Liver (tissue), 9 donors: ENCODE results near the gene MTHFD1L. TPM values are rescaled to one million over a fixed set of nuclear protein-coding genes. Genes with fewer than 3 reads are reported as not detected.
"Not testable (repeated sequence)": the region's sequence is repeated elsewhere in the genome, so short reads cannot be mapped to it uniquely, and the experiment has no call there.

ENCODE experiments used
- DNase-seq: peaks from one replicate; pipeline ENCODE4 v3.0.0-alpha.2; 2017; ENCODE audit warnings: low spot score
- H3K27ac ChIP-seq, 2 donors: one replicate each; pipeline ENCODE4 v1.7.0; 2013; ENCODE audit warnings: inconsistent platforms in 2 of 2, low read length in 2 of 2, control low read depth in 1 of 2, low read depth in 1 of 2, mild to moderate bottlenecking in 1 of 2
- H3K27me3 ChIP-seq, 4 donors: one replicate each; pipeline versions ENCODE4 v1.6.1 to v1.7.0; 2013; ENCODE audit warnings: low read length in 3 of 4, inconsistent platforms in 1 of 4, mild to moderate bottlenecking in 1 of 4, moderate library complexity in 1 of 4; ENCODE audit not compliant: control insufficient read depth in 4 of 4, insufficient read depth in 4 of 4
- H3K36me3 ChIP-seq, 4 donors: one replicate each; pipeline versions ENCODE4 v1.6.1 to v1.7.0; 2013; ENCODE audit warnings: low read length in 3 of 4, mild to moderate bottlenecking in 3 of 4, low read depth in 1 of 4, moderate library complexity in 1 of 4; ENCODE audit not compliant: control insufficient read depth in 4 of 4, insufficient read depth in 3 of 4
- H3K4me1 ChIP-seq, 4 donors: one replicate each; pipeline versions ENCODE4 v1.6.1 to v1.7.0; 2013; ENCODE audit warnings: low read length in 3 of 4, mild to moderate bottlenecking in 3 of 4, moderate library complexity in 1 of 4; ENCODE audit not compliant: control insufficient read depth in 4 of 4, insufficient read depth in 4 of 4
- H3K4me3 ChIP-seq, 3 donors: one replicate each; pipeline versions ENCODE4 v1.6.1 to v1.7.0; 2013; ENCODE audit warnings: low read length in 3 of 3, control low read depth in 1 of 3, low read depth in 1 of 3, mild to moderate bottlenecking in 1 of 3
- H3K9ac ChIP-seq, 2 donors: one replicate each; pipeline ENCODE4 v1.7.0; 2013; ENCODE audit warnings: low read length in 2 of 2, mild to moderate bottlenecking in 2 of 2, moderate library complexity in 2 of 2, control low read depth in 1 of 2, low read depth in 1 of 2
- H3K9me3 ChIP-seq, 4 donors: one replicate each; pipeline versions ENCODE4 v1.6.1 to v1.7.0; 2013; ENCODE audit warnings: low read length in 3 of 4; ENCODE audit not compliant: control insufficient read depth in 4 of 4
- EGR1 ChIP-seq, 2 donors: IDR thresholded peaks; 2 replicates each; pipeline ENCODE4 v1.6.1; 2016 to 2018; ENCODE audit warnings: antibody characterized with exemption in 2 of 2, low read depth in 2 of 2
- FOXA1 ChIP-seq: IDR thresholded peaks from 2 replicates; pipeline ENCODE4 v1.6.1; 2016; ENCODE audit warnings: antibody characterized with exemption
- GABPA ChIP-seq, 2 donors: IDR thresholded peaks in 1 of 2; conservative IDR thresholded peaks in 1 of 2; 2 replicates each; pipeline ENCODE4 v1.6.1; 2016; ENCODE audit warnings: antibody characterized with exemption in 2 of 2, mild to moderate bottlenecking in 1 of 2, moderate library complexity in 1 of 2
- HNF4A ChIP-seq, 2 donors: conservative IDR thresholded peaks; 2 replicates each; pipeline ENCODE4 v1.6.1; 2016; ENCODE audit warnings: antibody characterized with exemption in 2 of 2, mild to moderate bottlenecking in 2 of 2
- HNF4G ChIP-seq: IDR thresholded peaks from 2 replicates; pipeline ENCODE4 v1.6.1; 2016; ENCODE audit warnings: antibody characterized with exemption
- JUND ChIP-seq, 2 donors: IDR thresholded peaks; 2 replicates each; pipeline ENCODE4 v1.6.1; 2016; ENCODE audit warnings: antibody characterized with exemption in 2 of 2
- NR2F2 ChIP-seq: IDR thresholded peaks from 2 replicates; pipeline ENCODE4 v1.6.1; 2016; ENCODE audit warnings: antibody characterized with exemption
- RAD21 ChIP-seq, 2 donors: IDR thresholded peaks; 2 replicates each; pipeline ENCODE4 v1.6.1; 2016; ENCODE audit warnings: antibody characterized with exemption in 2 of 2, mild to moderate bottlenecking in 2 of 2
- RXRA ChIP-seq, 2 donors: IDR thresholded peaks; 2 replicates each; pipeline ENCODE4 v1.6.1; 2017 to 2018; ENCODE audit warnings: antibody characterized with exemption in 2 of 2, mild to moderate bottlenecking in 1 of 2
- SP1 ChIP-seq: IDR thresholded peaks from 2 replicates; pipeline ENCODE4 v1.6.1; 2018; ENCODE audit warnings: antibody characterized with exemption, mild to moderate bottlenecking
- YY1 ChIP-seq: IDR thresholded peaks from 2 replicates; pipeline ENCODE4 v1.6.1; 2016; ENCODE audit warnings: antibody characterized with exemption, mild to moderate bottlenecking
- WGBS: extraction: QIAGEN DNeasy Blood & Tissue Kit; methylation state at CpG from one replicate; pipeline ENCODE4 v1.1.7; 2013; 5-methylcytosine and 5-hydroxymethylcytosine counted together
- polyA plus RNA-seq, 2 donors: library from polyadenylated mRNA; stranded (reverse) in 1 of 2; unstranded in 1 of 2; fragments of 200-250 nt in 1 of 2; fragments of >200 nt in 1 of 2; fragmentation: Nextera tagmentation in 1 of 2; extraction: Ambion mirVana in 1 of 2; gene quantifications; one replicate each; pipeline versions ENCODE4 v1.2.1 to v1.2.3, GENCODE V29; 2013 to 2015
- total RNA-seq, 2 donors: library from RNA; depleted of rRNA; stranded (reverse); fragments of >200 nt; gene quantifications; one replicate each; pipeline ENCODE4 v1.2.3, GENCODE V29; 2014
- TF ChIP-seq, protein P1 (sequence below): IDR thresholded peaks from 2 replicates; pipeline ENCODE4 v1.6.1; 2016; ENCODE audit warnings: antibody characterized with exemption
- TF ChIP-seq, protein P2 (sequence below): IDR thresholded peaks from 2 replicates; pipeline ENCODE4 v1.6.1; 2016; ENCODE audit warnings: antibody characterized with exemption, mild to moderate bottlenecking
- TF ChIP-seq, protein P3 (sequence below): fragments of 150-350 bp; IDR thresholded peaks from 2 replicates; pipeline ENCODE4 v1.5.1; 2017; ENCODE audit warnings: improper control_type of control experiment, low read depth, low read length; ENCODE audit not compliant: missing input control
- TF ChIP-seq, protein P4 (sequence below): IDR thresholded peaks from 2 replicates; pipeline ENCODE4 v1.6.1; 2016; ENCODE audit warnings: antibody characterized with exemption
- TF ChIP-seq, protein P5 (sequence below): IDR thresholded peaks from 2 replicates; pipeline ENCODE4 v1.6.1; 2016; ENCODE audit warnings: antibody characterized with exemption
- donor health status: healthy.
- donor health status: healthy.
- donor health status: healthy.
- donor health status: healthy.
- donor health status: healthy.

Gene MTHFD1L
- total and polyA plus RNA-seq, 4 donors = 2.0 to 7.7 (median 2.8) TPM

DNA sequence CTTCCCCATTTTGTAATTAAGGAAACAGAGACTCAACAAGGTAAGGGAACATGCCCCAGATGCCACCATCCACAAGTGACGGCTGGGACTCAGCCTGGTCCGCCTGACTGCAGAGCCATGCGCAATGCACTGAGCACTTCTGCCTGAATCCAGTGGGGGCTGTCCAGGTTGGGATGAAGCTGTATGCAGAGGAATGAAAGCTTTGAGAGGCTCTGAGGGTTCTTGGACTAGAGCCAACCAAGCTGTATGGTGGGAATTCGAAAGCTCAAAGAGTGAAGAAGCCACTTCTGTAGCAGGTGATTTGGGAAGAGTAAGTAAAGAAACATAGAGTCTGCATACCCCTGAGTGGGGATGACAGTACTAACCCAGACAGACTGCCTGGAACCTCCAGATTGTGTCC lies 246.6 kb downstream of the MTHFD1L start:
- no peak for DNase-seq
- Histone ChIP-seq H3K36me3 (no peaks in the 10 kb centered on the region), H3K27me3 (no peaks in the 10 kb centered on the region), H3K4me1 (no peaks in the 10 kb centered on the region), H3K9ac (no peak overlapping the region), H3K4me3 (no peak overlapping the region), H3K27ac (no peak overlapping the region), H3K9me3 (no peaks in the 10 kb centered on the region)
- TF ChIP-seq YY1 (no peak), HNF4G (no peak), FOXA1 (no peak), JUND (IDR thresholded peaks at IDR 0.05) (no peak), SP1 (no peak), GABPA (IDR thresholded peaks at IDR 0.05 in 1 of 2, conservative IDR thresholded peaks at IDR 0.05 in 1 of 2) (no peak), HNF4A (conservative IDR thresholded peaks at IDR 0.05) (no peak), RXRA (IDR thresholded peaks at IDR 0.05) (no peak), NR2F2 (no peak), RAD21 (IDR thresholded peaks at IDR 0.05) (no peak), EGR1 (IDR thresholded peaks at IDR 0.05; ENCODE audit: low read depth in 2 of 2) (no peak)
- TF ChIP-seq, protein P1, sequence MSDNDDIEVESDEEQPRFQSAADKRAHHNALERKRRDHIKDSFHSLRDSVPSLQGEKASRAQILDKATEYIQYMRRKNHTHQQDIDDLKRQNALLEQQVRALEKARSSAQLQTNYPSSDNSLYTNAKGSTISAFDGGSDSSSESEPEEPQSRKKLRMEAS = no peak
- TF ChIP-seq, protein P2, sequence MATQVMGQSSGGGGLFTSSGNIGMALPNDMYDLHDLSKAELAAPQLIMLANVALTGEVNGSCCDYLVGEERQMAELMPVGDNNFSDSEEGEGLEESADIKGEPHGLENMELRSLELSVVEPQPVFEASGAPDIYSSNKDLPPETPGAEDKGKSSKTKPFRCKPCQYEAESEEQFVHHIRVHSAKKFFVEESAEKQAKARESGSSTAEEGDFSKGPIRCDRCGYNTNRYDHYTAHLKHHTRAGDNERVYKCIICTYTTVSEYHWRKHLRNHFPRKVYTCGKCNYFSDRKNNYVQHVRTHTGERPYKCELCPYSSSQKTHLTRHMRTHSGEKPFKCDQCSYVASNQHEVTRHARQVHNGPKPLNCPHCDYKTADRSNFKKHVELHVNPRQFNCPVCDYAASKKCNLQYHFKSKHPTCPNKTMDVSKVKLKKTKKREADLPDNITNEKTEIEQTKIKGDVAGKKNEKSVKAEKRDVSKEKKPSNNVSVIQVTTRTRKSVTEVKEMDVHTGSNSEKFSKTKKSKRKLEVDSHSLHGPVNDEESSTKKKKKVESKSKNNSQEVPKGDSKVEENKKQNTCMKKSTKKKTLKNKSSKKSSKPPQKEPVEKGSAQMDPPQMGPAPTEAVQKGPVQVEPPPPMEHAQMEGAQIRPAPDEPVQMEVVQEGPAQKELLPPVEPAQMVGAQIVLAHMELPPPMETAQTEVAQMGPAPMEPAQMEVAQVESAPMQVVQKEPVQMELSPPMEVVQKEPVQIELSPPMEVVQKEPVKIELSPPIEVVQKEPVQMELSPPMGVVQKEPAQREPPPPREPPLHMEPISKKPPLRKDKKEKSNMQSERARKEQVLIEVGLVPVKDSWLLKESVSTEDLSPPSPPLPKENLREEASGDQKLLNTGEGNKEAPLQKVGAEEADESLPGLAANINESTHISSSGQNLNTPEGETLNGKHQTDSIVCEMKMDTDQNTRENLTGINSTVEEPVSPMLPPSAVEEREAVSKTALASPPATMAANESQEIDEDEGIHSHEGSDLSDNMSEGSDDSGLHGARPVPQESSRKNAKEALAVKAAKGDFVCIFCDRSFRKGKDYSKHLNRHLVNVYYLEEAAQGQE = no peak
- TF ChIP-seq, protein P3, sequence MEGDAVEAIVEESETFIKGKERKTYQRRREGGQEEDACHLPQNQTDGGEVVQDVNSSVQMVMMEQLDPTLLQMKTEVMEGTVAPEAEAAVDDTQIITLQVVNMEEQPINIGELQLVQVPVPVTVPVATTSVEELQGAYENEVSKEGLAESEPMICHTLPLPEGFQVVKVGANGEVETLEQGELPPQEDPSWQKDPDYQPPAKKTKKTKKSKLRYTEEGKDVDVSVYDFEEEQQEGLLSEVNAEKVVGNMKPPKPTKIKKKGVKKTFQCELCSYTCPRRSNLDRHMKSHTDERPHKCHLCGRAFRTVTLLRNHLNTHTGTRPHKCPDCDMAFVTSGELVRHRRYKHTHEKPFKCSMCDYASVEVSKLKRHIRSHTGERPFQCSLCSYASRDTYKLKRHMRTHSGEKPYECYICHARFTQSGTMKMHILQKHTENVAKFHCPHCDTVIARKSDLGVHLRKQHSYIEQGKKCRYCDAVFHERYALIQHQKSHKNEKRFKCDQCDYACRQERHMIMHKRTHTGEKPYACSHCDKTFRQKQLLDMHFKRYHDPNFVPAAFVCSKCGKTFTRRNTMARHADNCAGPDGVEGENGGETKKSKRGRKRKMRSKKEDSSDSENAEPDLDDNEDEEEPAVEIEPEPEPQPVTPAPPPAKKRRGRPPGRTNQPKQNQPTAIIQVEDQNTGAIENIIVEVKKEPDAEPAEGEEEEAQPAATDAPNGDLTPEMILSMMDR = no peak
- TF ChIP-seq, protein P4, sequence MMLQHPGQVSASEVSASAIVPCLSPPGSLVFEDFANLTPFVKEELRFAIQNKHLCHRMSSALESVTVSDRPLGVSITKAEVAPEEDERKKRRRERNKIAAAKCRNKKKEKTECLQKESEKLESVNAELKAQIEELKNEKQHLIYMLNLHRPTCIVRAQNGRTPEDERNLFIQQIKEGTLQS = no peak
- TF ChIP-seq, protein P5, sequence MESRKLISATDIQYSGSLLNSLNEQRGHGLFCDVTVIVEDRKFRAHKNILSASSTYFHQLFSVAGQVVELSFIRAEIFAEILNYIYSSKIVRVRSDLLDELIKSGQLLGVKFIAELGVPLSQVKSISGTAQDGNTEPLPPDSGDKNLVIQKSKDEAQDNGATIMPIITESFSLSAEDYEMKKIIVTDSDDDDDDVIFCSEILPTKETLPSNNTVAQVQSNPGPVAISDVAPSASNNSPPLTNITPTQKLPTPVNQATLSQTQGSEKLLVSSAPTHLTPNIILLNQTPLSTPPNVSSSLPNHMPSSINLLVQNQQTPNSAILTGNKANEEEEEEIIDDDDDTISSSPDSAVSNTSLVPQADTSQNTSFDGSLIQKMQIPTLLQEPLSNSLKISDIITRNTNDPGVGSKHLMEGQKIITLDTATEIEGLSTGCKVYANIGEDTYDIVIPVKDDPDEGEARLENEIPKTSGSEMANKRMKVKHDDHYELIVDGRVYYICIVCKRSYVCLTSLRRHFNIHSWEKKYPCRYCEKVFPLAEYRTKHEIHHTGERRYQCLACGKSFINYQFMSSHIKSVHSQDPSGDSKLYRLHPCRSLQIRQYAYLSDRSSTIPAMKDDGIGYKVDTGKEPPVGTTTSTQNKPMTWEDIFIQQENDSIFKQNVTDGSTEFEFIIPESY = no peak
- WGBS = 92% methylated on average over 4 of the region's 4 CpGs

DNA sequence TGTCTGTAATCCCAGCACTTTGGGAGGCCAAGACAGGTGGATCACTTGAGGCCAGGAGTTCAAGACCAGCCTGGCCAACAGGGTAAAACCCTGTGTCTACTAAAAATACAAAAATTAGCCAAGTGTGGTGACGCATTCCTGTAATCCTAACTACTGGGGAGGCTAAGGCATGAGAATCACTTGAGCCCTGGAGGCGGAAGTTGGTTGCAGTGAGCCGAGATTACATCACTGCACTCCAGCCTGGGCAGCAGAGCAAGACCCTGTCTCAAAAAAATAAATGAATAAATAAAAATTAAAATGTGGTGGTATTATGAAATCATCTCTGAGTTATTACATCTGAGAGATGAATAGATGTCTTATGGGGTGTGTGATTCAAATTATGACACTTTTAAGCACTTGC lies 247.4 kb downstream of the MTHFD1L start:
- not testable (repeated sequence) for H3K27ac ChIP-seq, DNase-seq, H3K36me3 ChIP-seq, H3K4me3 ChIP-seq, H3K4me1 ChIP-seq, H3K9me3 ChIP-seq, H3K27me3 ChIP-seq, H3K9ac ChIP-seq
- 97% methylated on average over 3 of the region's 3 CpGs for WGBS
